GM20000 (cell line): ENCODE results near the gene NR6A1.

Experiments used
- DNase-seq: peaks from one replicate; pipeline ENCODE4 v3.0.0; 2012; ENCODE audit warnings: low spot score
- CTCF ChIP-seq: IDR thresholded peaks from 2 replicates; pipeline ENCODE4 v1.5.1; 2012; ENCODE audit warnings: mild to moderate bottlenecking, control low read depth; ENCODE audit errors: extremely low read depth, missing control alignments

The NR6A1 gene

GRCh38 chr9:124472770-124473169 lies 298.3 kb downstream of the NR6A1 start:
- TF ChIP-seq CTCF, result no peak
- no peak for DNase-seq

DNA sequence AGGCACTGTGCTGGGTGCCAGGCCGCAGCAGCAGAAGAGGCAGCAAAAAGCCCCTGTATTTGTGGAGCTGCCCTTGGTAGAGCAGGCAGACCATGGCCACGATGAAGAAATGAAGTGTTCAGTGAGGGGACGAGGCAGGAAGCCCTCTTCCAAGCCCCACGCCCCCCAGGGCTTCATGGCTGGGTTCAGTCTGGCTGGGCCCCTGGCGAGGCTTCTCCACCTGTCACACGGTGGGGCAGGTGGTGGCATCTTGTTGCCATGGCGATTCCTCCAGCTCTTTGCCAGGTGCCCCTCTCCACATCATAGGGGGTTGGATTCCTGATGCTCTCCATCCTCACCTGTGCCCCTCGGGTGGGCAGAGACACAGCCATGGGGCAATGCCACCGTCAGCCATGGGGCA lies 299.4 kb downstream of the NR6A1 start:
- DNase-seq, result no peak
- TF ChIP-seq CTCF, result no peak

GRCh38 chr9:124470726-124471125 lies 300.4 kb downstream of the NR6A1 start:
- DNase-seq, result no peak
- TF ChIP-seq CTCF, result no peak

GRCh38 chr9:124470306-124470705 lies 300.8 kb downstream of the NR6A1 start:
- DNase-seq, result no peak
- no peak for TF ChIP-seq CTCF

- no peak for DNase-seq
- no peak for TF ChIP-seq CTCF
These were observed 301.9 kb downstream of the NR6A1 start for GRCh38 chr9:124469011-124469832.

DNA sequence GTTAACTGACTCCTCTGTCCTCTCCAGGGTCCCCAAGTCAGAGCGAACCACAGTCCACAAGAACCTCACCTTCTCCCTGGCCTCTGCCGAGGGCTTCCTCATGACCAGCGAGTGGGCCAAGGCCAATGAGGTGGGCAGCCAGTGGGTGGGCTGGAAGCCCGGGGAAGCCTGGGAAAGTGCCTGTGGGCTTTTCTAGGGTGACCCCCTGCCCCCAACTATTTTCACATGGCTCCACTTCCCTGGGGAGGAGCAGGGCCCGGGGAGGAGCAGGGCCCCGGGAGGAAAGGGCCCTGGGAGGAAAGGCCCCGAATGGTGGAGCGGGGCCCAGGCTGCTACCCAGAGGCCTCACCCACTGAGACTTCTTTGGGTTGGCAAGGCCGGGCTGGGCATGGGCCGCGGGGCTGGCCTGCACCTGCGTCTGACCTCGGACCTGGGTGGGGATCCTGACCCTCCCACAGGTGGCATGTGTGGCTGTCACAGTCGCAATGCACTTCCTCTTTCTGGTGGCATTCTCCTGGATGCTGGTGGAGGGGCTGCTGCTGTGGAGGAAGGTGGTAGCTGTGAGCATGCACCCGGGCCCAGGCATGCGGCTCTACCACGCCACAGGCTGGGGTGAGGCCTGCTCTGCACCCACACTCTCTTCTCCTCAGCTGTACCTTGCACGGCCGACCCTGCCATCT lies 302.9 kb downstream of the NR6A1 start:
- no peak for DNase-seq

More for the DNA sequence above, 302.9 kb downstream of the NR6A1 start:
- no peak for TF ChIP-seq CTCF
